ENCODE results near the gene CKS1B. TPM values are rescaled to one million over a fixed set of nuclear protein-coding genes. Genes with fewer than 3 reads are reported as not detected.

The CKS1B gene
- total and polyA plus RNA-seq, 4 donors, result 19.3 to 58.9 (median 32.2) TPM

DNA sequence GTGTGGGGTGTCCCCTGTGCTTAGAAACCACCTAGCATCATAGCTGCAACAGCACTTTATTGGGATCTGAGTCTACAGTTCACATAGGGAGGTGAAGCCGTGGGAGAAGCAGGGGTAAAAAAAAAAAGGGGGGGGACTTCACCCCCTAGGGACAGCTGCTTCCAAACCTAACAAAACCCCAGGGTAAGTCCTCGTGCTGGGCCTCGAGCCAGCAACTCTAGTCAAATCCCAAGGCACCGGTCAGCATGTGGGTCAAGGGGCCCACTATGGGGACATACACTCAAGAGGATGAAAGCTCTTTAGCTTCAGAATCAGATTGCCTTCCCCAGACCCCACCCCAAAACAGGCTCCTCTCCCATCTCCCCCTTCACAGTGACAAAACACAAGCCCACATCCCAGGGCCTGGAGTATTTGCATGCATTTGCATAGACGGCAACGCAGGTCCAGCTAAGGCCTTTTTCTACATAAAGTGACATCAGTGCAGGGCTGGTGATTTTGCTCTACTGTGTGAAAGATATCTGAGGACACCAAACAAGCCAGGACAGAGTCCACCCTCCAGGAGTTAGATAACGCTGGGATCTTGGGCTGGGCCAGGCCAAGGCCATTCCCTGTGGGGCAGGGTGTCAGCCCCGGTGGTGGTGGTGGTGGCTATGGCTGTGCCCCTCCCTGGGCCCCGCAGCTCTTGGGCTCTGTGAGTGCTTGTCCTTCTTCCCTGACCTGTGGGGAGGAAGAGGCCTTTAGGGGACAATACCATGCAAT, 29.9 kb upstream of the CKS1B start:
- no peaks in the 10 kb centered on the region for H3K4me1 ChIP-seq (ENCODE audit: control insufficient read depth in 1 of 2, insufficient read depth in 2 of 2, low read length in 2 of 2)
- H3K36me3 ChIP-seq (ENCODE audit: control insufficient read depth in 1 of 2, insufficient read depth in 2 of 2, low read length in 1 of 2), result no peaks in the 10 kb centered on the region
- H3K27me3 ChIP-seq (ENCODE audit: control insufficient read depth in 1 of 2, insufficient read depth in 2 of 2, low read length in 1 of 2), result no peaks in the 10 kb centered on the region
- 18 to 27% methylated on average over 9 of the region's 9 CpGs for WGBS, 2 donors
- no peaks in the 10 kb centered on the region for H3K9me3 ChIP-seq (ENCODE audit: control insufficient read depth, low read length)
- intact Hi-C loops (cut with DNase I), result no loop called here
- no peak for DNase-seq
- no peak overlapping the region for H3K27ac ChIP-seq (ENCODE audit: low read depth in 1 of 2, low read length in 2 of 2)
- H3K4me3 ChIP-seq (ENCODE audit: low read length in 2 of 2), result no peak overlapping the region
- no peak for ATAC-seq (ENCODE audit: low FRiP score)

DNA sequence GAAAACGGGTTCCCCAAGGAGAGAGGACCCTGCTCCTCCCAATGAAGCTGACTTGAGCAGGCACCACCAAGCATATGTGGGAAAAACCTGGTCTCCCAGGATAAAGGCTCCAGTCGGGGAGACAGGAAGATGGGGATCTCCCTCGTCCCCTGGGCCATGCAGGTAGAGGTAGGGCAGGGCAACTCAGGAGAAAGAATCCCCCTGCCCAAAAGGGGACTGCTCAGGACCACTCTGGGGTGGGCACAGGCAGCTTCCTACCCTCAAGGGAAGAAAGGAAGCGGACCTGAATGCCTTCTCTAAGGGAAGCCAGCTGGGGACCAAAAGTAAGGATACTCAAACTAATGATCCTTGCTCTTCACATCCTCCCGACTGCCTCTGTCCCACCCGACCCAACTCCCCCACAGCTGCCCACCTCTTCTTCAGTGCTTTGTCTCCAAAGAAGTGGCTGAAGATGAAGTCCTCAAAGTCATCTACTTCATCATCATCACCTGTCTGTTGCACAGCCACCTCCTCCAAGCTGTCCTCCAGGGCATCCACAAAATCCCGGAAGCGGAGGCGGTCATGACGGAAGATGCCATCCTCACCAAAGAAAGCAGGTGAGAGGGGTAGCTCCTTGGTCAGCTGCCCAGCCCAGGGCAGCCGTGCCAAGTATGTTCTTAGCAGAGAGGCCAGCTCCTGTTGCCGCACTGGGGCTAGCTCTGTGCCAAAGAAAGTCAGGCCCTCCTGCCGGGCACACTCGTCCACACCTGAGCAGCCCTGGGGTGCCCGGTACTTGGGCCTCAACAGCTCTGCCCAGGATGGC, 29.1 kb upstream of the CKS1B start:
- Histone ChIP-seq H3K4me3 (ENCODE audit: low read length in 2 of 2) (no peak overlapping the region), H3K9me3 (ENCODE audit: control insufficient read depth, low read length) (no peaks in the 10 kb centered on the region), H3K27me3 (ENCODE audit: control insufficient read depth in 1 of 2, insufficient read depth in 2 of 2, low read length in 1 of 2) (no peaks in the 10 kb centered on the region), H3K36me3 (ENCODE audit: control insufficient read depth in 1 of 2, insufficient read depth in 2 of 2, low read length in 1 of 2) (no peaks in the 10 kb centered on the region), H3K27ac (ENCODE audit: low read depth in 1 of 2, low read length in 2 of 2) (no peak overlapping the region), H3K4me1 (ENCODE audit: control insufficient read depth in 1 of 2, insufficient read depth in 2 of 2, low read length in 2 of 2) (no peaks in the 10 kb centered on the region)
- ATAC-seq (ENCODE audit: low FRiP score) (no peak), DNase-seq (no peak)
- 71 to 73% methylated on average over 15 of the region's 15 CpGs for WGBS, 2 donors
- intact Hi-C loops (cut with DNase I), result no loop called here

DNA sequence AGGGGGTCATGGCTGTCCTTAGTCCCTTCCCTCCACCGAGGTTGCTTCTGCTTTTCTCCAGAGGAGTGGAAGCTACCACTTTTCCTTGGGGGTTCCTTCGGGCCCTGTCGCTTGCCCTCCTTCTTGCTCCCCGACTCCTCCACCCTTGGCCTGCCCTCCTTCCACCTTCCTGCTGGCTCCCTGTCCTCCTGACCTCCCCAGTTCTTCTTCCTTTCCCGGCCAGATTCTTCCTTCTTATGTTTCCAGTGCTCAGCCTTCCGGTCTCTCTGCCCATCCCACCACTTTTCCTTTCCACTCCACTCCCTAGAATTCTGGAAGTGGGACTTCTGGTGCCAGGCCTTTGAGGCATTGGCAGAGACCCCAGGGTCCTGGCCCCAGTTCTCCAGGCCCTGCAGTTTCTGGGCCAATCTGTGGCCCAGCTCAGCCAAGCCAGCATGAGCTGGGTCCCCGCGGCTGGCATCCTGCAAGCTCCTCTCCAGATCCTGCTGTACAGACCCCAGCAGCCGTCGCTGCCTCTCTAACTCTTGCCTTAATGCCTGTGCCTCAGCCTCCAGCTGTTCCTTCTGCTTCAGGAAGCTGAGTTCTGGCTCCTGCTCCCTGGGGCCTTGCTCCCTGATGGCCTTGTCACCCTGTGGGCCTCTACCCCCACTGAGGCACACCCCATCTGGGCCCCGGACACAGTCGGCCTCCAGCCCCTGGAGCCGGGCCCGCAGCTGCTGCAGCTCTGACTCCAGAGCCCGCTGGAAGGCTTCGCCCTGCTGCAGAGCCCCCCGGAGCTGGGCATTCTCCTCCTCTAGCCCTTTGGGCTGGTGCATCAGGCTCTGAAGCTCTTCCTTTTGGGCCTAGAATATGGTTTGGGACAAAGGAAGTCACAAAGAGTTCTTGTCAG, 28.3 kb upstream of the CKS1B start:
- H3K9me3 ChIP-seq (ENCODE audit: control insufficient read depth, low read length), result no peaks in the 10 kb centered on the region
- no peaks in the 10 kb centered on the region for H3K36me3 ChIP-seq (ENCODE audit: control insufficient read depth in 1 of 2, insufficient read depth in 2 of 2, low read length in 1 of 2)
- no peak for ATAC-seq (ENCODE audit: low FRiP score)
- WGBS, 2 donors, result 39 to 65% methylated on average over 17 of the region's 17 CpGs
- H3K4me3 ChIP-seq (ENCODE audit: low read length in 2 of 2), result no peak overlapping the region
- no peak for DNase-seq
- no peaks in the 10 kb centered on the region for H3K4me1 ChIP-seq (ENCODE audit: control insufficient read depth in 1 of 2, insufficient read depth in 2 of 2, low read length in 2 of 2)
- intact Hi-C loops (cut with DNase I), result no loop called here
- H3K27ac ChIP-seq (ENCODE audit: low read depth in 1 of 2, low read length in 2 of 2), result no peak overlapping the region
- H3K27me3 ChIP-seq (ENCODE audit: control insufficient read depth in 1 of 2, insufficient read depth in 2 of 2, low read length in 1 of 2), result no peaks in the 10 kb centered on the region

DNA sequence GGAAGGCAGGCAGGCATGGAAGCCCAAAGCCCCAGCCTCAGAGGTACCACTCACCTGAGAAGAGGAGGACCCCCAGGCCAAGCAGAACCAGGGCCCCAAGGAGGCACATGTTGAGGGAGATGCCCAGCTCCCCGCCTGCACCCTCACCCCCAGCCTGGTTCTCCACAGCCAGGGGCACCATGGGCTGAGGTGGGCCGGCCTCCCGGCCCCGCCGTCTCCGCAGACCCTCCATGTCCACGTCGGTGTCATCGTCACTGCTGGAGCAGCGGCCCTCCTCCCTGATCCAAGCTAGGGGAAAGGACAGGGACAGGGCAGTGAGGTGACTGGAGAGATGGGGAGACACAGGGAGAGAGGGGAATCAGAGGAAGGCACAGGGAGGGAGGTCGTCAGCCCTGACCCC, 26.4 kb upstream of the CKS1B start:
- Histone ChIP-seq H3K27ac (ENCODE audit: low read depth in 1 of 2, low read length in 2 of 2) (no peak overlapping the region), H3K36me3 (ENCODE audit: control insufficient read depth in 1 of 2, insufficient read depth in 2 of 2, low read length in 1 of 2) (no peaks in the 10 kb centered on the region), H3K4me3 (ENCODE audit: low read length in 2 of 2) (no peak overlapping the region), H3K4me1 (ENCODE audit: control insufficient read depth in 1 of 2, insufficient read depth in 2 of 2, low read length in 2 of 2) (no peaks in the 10 kb centered on the region), H3K9me3 (ENCODE audit: control insufficient read depth, low read length) (no peaks in the 10 kb centered on the region), H3K27me3 (ENCODE audit: control insufficient read depth in 1 of 2, insufficient read depth in 2 of 2, low read length in 1 of 2) (no peaks in the 10 kb centered on the region)
- no peak for ATAC-seq (ENCODE audit: low FRiP score)
- no peak for DNase-seq
- 93 to 97% methylated on average over 11 of the region's 11 CpGs for WGBS, 2 donors
- intact Hi-C loops (cut with DNase I), result no loop called here

DNA sequence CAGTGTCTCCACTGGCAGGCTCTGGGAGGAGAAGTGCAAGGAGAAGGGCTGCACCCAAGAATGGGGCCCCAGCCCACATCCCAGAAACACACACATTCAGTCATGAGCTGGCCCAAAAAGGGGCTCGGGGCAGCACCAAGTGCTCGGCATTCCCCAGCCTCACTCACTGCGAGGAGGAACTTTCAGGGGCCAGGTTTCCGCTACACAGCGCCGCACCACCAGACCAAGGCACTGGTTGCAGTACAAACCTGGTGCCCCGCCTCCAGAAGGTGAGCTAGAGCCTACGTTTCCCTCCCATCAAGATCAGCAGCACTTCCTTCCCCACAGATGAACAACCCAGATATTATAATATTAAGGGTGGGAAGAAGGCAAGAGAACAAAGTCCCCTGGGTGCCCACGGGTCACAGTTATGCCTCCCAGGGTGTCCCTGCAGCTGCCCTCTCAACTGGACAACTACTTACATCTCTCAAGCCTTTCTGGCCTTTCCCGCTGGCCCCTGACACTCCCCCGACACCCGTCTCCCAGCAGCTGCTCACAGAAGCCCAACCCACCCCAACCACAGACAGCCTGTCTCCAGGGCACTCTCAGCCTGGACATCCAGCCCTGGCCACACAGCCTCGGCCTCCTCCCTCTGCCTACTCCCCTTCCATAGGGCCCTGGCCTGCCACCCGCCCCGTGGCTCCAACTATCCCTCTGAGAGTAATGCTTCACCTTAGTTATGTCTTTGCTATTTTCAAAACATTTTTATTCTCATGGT, 22.4 kb upstream of the CKS1B start:
- intact Hi-C loops (cut with DNase I), result no loop called here
- no peak for ATAC-seq (ENCODE audit: low FRiP score)
- Histone ChIP-seq H3K4me3 (ENCODE audit: low read length in 2 of 2) (no peak overlapping the region), H3K9me3 (ENCODE audit: control insufficient read depth, low read length) (no peaks in the 10 kb centered on the region), H3K36me3 (ENCODE audit: control insufficient read depth in 1 of 2, insufficient read depth in 2 of 2, low read length in 1 of 2) (no peaks in the 10 kb centered on the region), H3K27me3 (ENCODE audit: control insufficient read depth in 1 of 2, insufficient read depth in 2 of 2, low read length in 1 of 2) (no peaks in the 10 kb centered on the region), H3K27ac (ENCODE audit: low read depth in 1 of 2, low read length in 2 of 2) (no peak overlapping the region), H3K4me1 (ENCODE audit: control insufficient read depth in 1 of 2, insufficient read depth in 2 of 2, low read length in 2 of 2) (peaks cover 0 to 5% of the 10 kb centered on the region in 2 donors)
- WGBS, 2 donors, result 78 to 79% methylated on average over 15 of the region's 15 CpGs
- DNase-seq, result no peak

DNA sequence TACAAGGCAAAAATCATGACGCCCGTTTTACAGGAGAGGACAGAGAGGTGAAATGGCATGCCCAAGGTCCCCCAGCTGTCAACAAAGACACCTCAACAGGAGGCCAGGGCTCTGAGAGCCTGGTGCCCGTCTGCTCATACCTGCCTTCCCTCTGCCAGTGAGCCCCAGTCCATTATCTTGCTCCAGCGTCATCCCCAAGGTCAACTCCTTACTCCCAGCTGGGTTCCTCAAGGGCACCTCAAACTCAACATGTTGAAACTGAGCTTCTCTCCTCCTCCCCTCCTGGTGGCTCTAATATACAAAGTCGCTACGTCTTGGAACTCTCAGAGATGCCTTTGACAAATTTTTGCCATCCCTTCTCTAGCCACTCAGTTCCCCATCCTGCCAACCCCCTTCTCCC, 21.8 kb upstream of the CKS1B start:
- H3K27ac ChIP-seq (ENCODE audit: low read depth in 1 of 2, low read length in 2 of 2), result no peak overlapping the region
- no peaks in the 10 kb centered on the region for H3K9me3 ChIP-seq (ENCODE audit: control insufficient read depth, low read length)
- no peak for DNase-seq
- WGBS, 2 donors, result 76 to 81% methylated on average over 6 of the region's 6 CpGs
- H3K4me1 ChIP-seq (ENCODE audit: control insufficient read depth in 1 of 2, insufficient read depth in 2 of 2, low read length in 2 of 2), result peaks cover 0 to 5% of the 10 kb centered on the region in 2 donors
- no peaks in the 10 kb centered on the region for H3K27me3 ChIP-seq (ENCODE audit: control insufficient read depth in 1 of 2, insufficient read depth in 2 of 2, low read length in 1 of 2)
- intact Hi-C loops (cut with DNase I), result no loop called here
- no peak for ATAC-seq (ENCODE audit: low FRiP score)
- H3K36me3 ChIP-seq (ENCODE audit: control insufficient read depth in 1 of 2, insufficient read depth in 2 of 2, low read length in 1 of 2), result no peaks in the 10 kb centered on the region
- H3K4me3 ChIP-seq (ENCODE audit: low read length in 2 of 2), result no peak overlapping the region

DNA sequence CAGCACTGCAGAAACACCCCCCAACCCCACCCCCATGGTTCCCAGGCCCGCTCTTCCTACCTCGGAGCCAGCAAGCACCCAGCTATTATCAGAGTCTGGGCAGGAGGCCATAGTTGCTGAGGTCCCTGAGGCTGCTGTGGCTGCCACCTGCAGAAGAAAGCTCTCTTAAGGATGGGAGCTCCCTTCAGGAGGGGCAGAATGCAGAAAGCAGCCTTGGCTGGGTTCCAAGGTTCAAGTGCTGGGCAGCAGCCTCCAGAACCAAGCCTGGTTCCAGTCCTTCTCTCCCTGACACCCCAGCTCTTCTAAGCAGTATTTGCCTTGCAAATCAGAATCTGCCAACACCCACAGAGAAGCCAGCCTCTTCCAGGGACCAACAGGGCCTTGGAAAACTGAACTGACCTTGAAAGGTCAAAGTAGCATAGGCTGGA, 20.9 kb upstream of the CKS1B start:
- Histone ChIP-seq H3K4me1 (ENCODE audit: control insufficient read depth in 1 of 2, insufficient read depth in 2 of 2, low read length in 2 of 2) (peaks cover 0 to 5% of the 10 kb centered on the region in 2 donors), H3K27me3 (ENCODE audit: control insufficient read depth in 1 of 2, insufficient read depth in 2 of 2, low read length in 1 of 2) (no peaks in the 10 kb centered on the region), H3K4me3 (ENCODE audit: low read length in 2 of 2) (no peak overlapping the region), H3K9me3 (ENCODE audit: control insufficient read depth, low read length) (no peaks in the 10 kb centered on the region), H3K27ac (ENCODE audit: low read depth in 1 of 2, low read length in 2 of 2) (no peak overlapping the region), H3K36me3 (ENCODE audit: control insufficient read depth in 1 of 2, insufficient read depth in 2 of 2, low read length in 1 of 2) (no peaks in the 10 kb centered on the region)
- intact Hi-C loops (cut with DNase I), result no loop called here
- DNase-seq, result no peak
- WGBS, 2 donors, result 31 to 39% methylated on average over 2 of the region's 2 CpGs
- no peak for ATAC-seq (ENCODE audit: low FRiP score)

DNA sequence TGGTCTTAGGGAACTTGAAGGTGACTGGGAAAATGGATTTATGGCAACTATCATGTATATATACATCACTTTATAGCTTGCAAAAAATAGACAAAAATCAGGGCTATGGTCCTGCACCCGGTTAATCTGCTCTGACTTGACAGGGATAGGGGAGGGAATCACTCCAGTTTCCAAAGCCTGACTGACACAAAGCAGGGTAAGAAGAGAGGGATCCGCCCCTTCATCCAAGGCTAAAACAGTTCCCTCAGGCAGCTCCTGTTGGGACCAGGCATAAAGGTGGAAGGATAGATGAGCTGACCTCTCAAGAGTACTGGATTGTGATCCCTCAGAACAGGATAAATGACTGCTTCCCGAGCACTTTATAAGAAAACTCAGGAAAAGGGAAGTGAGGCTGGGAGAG, 19.9 kb upstream of the CKS1B start:
- 61 to 62% methylated on average over 3 of the region's 3 CpGs for WGBS, 2 donors
- intact Hi-C loops (cut with DNase I), result no loop called here
- Histone ChIP-seq H3K27ac (ENCODE audit: low read depth in 1 of 2, low read length in 2 of 2) (no peak overlapping the region), H3K36me3 (ENCODE audit: control insufficient read depth in 1 of 2, insufficient read depth in 2 of 2, low read length in 1 of 2) (no peaks in the 10 kb centered on the region), H3K4me3 (ENCODE audit: low read length in 2 of 2) (no peak overlapping the region), H3K4me1 (ENCODE audit: control insufficient read depth in 1 of 2, insufficient read depth in 2 of 2, low read length in 2 of 2) (peaks cover 0 to 5% of the 10 kb centered on the region in 2 donors), H3K9me3 (ENCODE audit: control insufficient read depth, low read length) (no peaks in the 10 kb centered on the region), H3K27me3 (ENCODE audit: control insufficient read depth in 1 of 2, insufficient read depth in 2 of 2, low read length in 1 of 2) (no peaks in the 10 kb centered on the region)
- no peak for ATAC-seq (ENCODE audit: low FRiP score)
- no peak for DNase-seq
